GM23338 (cell line): ENCODE measurements around the gene RNF8.

Source experiments
- CTCF ChIP-seq, 2 experiments: fragments of 200-600 bp in 1 of 2; sonication (generic) in 1 of 2; conservative IDR thresholded peaks; 2 replicates each; pipeline versions ENCODE4 v1.5.1 to v1.6.1; 2016 to 2017; ENCODE audit warnings: antibody characterized with exemption in 2 of 2, low read depth in 2 of 2, mild to moderate bottlenecking in 2 of 2, moderate library complexity in 1 of 2
- ETS1 ChIP-seq: IDR thresholded peaks from 2 replicates; pipeline ENCODE4 v1.6.1; 2016; ENCODE audit warnings: antibody characterized with exemption
- EZH2 ChIP-seq: fragments of 200-600 bp; sonication (generic); IDR thresholded peaks from one replicate; pipeline ENCODE4 v1.8.0; 2017; ENCODE audit warnings: antibody characterized with exemption, mild to moderate bottlenecking, low read depth; ENCODE audit not compliant: unreplicated experiment
- JUNB ChIP-seq: IDR thresholded peaks from one replicate; pipeline ENCODE4 v1.6.1; 2016; ENCODE audit warnings: antibody characterized with exemption; ENCODE audit not compliant: unreplicated experiment

GRCh38 chr6:37317312-37318038 is 36.3 kb upstream of the RNF8 start:
- TF ChIP-seq CTCF (conservative IDR thresholded peaks at IDR 0.05; ENCODE audit: low read depth in 2 of 2): no peak
- TF ChIP-seq ETS1: no peak
- no peak for TF ChIP-seq EZH2
- no peak for TF ChIP-seq JUNB
